ENCODE data around the gene LRG1. TPM values are rescaled to one million over a fixed set of nuclear protein-coding genes. Genes with fewer than 3 reads are reported as not detected.

Gene LRG1
- total RNA-seq, 1 donor from 2014 or later = 1.1 TPM

DNA sequence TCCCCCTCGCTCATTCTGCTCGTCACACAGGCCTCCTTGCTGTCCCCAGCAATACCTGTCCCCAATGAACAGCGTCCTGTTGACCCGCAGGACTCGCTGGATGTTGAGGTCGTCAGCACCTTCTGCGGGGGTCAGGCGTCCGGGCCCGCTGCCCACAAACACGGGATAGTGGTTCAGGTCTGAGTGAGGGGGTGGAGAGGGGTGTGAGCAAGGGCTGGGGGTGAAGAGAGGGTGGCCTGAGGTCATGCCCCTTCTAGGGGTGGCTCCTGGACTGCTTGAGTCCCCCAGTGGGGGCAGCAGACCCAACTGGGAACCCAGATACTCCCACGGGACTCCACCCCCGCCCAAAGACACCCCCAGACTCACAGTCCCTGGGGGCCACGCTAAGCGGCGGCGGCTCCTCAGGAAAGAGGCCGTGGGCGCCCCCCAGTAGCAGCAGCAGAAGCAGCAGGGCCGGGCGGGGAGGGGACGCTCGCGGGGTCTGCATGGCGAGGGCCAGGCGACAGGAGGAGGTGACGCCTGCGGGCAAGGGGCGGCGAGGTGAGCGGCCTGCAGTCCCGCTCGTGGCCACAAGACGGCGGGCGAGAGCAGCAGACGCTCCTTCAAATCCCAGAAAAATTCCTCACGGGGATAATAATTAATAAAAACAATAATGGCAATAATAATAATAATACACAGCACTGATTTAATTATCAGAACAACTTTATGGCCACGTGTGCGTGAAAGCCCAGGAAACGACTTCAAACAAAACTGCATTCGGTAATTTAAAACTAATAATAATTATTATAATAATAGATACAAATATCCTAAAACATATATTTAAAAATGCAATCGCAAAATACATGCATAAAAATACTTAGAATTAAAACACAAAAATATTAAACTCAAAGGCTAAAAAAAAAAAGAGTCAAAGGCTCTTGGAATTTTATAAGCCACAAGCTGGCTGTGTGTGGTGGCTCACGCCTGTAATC is 18.4 kb upstream of the LRG1 start:
- DNase-seq (ENCODE audit: low read depth) = no peak
- FAIRE-seq = no peak
- Histone ChIP-seq H3K4me3 (ENCODE audit: low read depth, low read length) (no peak overlapping the region), H3K36me3 (ENCODE audit: control insufficient read depth, insufficient read depth, low read length) (no peaks in the 10 kb centered on the region), H3K27me3 (ENCODE audit: control insufficient read depth, insufficient read depth, low read length) (no peaks in the 10 kb centered on the region)
- TF ChIP-seq, protein P1, sequence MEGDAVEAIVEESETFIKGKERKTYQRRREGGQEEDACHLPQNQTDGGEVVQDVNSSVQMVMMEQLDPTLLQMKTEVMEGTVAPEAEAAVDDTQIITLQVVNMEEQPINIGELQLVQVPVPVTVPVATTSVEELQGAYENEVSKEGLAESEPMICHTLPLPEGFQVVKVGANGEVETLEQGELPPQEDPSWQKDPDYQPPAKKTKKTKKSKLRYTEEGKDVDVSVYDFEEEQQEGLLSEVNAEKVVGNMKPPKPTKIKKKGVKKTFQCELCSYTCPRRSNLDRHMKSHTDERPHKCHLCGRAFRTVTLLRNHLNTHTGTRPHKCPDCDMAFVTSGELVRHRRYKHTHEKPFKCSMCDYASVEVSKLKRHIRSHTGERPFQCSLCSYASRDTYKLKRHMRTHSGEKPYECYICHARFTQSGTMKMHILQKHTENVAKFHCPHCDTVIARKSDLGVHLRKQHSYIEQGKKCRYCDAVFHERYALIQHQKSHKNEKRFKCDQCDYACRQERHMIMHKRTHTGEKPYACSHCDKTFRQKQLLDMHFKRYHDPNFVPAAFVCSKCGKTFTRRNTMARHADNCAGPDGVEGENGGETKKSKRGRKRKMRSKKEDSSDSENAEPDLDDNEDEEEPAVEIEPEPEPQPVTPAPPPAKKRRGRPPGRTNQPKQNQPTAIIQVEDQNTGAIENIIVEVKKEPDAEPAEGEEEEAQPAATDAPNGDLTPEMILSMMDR (IDR thresholded peaks at IDR 0.05; ENCODE audit: insufficient read depth, low read length, severe bottlenecking) = peak; percentile 87

DNA sequence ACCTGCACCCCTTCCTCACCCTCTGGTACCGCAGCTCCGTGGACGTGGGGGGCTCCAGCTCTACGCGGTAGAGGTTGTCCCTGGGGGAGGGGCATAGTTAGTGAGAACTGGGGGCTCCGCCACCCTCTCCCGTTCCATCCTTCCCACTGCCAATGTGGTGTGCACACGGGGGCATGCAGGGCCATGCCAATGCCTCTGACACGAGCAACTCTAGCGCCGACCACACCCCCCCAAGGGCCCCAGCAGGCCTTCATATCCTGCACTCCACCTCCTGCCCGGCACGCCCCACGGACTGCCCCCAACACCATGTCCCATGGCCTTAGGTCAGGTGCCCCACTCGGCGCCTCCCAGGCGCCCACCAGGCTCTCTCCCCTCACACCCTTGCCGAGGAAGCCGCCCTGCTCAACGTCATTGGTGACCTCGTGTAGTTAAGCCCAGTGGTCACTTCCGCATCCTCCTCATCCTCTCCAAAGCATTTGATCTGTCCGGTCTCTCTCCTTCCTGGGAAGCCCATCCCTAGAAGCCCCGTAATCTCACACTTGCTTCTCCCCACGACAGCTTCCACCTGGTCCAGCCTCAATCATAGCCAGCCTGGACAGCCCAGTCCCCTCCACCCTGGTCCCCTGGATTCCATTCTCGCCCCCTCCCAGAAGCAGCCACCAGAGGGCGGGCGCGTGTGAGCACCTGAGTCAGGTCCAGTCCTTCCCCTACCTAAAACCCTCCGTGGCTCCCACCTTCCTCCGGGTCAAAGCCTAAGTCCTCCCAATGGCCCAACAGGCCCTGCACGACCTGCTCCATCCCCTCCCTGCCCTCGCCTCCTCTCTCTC is 17.5 kb upstream of the LRG1 start:
- no peak for DNase-seq (ENCODE audit: low read depth)

GRCh38 chr19:4556597-4557127 is 16.8 kb upstream of the LRG1 start:
- FAIRE-seq = no peak
- Histone ChIP-seq H3K36me3 (ENCODE audit: control insufficient read depth, insufficient read depth, low read length) (no peaks in the 10 kb centered on the region), H3K27me3 (ENCODE audit: control insufficient read depth, insufficient read depth, low read length) (no peaks in the 10 kb centered on the region), H3K4me3 (ENCODE audit: low read depth, low read length) (no peak overlapping the region)
- TF ChIP-seq, protein P1 (IDR thresholded peaks at IDR 0.05; ENCODE audit: insufficient read depth, low read length, severe bottlenecking) = no peak
- no peak for DNase-seq (ENCODE audit: low read depth)

More for the DNA sequence above, 17.5 kb upstream of the LRG1 start:
- Histone ChIP-seq H3K36me3 (ENCODE audit: control insufficient read depth, insufficient read depth, low read length) (no peaks in the 10 kb centered on the region), H3K4me3 (ENCODE audit: low read depth, low read length) (no peak overlapping the region), H3K27me3 (ENCODE audit: control insufficient read depth, insufficient read depth, low read length) (no peaks in the 10 kb centered on the region)
- FAIRE-seq = no peak
- TF ChIP-seq, protein P1 (IDR thresholded peaks at IDR 0.05; ENCODE audit: insufficient read depth, low read length, severe bottlenecking) = peak; percentile 31

GRCh38 chr19:4555657-4556561 is 16.1 kb upstream of the LRG1 start:
- TF ChIP-seq, protein P1 (IDR thresholded peaks at IDR 0.05; ENCODE audit: insufficient read depth, low read length, severe bottlenecking) = no peak
- DNase-seq (ENCODE audit: low read depth) (no peak), FAIRE-seq (no peak)
- Histone ChIP-seq H3K27me3 (ENCODE audit: control insufficient read depth, insufficient read depth, low read length) (no peaks in the 10 kb centered on the region), H3K4me3 (ENCODE audit: low read depth, low read length) (no peak overlapping the region), H3K36me3 (ENCODE audit: control insufficient read depth, insufficient read depth, low read length) (no peaks in the 10 kb centered on the region)

- no peak for DNase-seq (ENCODE audit: low read depth)
- no peak for FAIRE-seq
- Histone ChIP-seq H3K36me3 (ENCODE audit: control insufficient read depth, insufficient read depth, low read length) (no peaks in the 10 kb centered on the region), H3K4me3 (ENCODE audit: low read depth, low read length) (no peak overlapping the region), H3K27me3 (ENCODE audit: control insufficient read depth, insufficient read depth, low read length) (no peaks in the 10 kb centered on the region)
- TF ChIP-seq, protein P1 (IDR thresholded peaks at IDR 0.05; ENCODE audit: insufficient read depth, low read length, severe bottlenecking) = no peak
Observed at GRCh38 chr19:4554717-4555116, 14.9 kb upstream of the LRG1 start.
